ENCODE results near the gene SLC15A4. TPM values are rescaled to one million over a fixed set of nuclear protein-coding genes. Genes with fewer than 3 reads are reported as not detected.

The SLC15A4 gene
- total RNA-seq, 1 experiment from 2014 or later = 35.0 TPM

DNA sequence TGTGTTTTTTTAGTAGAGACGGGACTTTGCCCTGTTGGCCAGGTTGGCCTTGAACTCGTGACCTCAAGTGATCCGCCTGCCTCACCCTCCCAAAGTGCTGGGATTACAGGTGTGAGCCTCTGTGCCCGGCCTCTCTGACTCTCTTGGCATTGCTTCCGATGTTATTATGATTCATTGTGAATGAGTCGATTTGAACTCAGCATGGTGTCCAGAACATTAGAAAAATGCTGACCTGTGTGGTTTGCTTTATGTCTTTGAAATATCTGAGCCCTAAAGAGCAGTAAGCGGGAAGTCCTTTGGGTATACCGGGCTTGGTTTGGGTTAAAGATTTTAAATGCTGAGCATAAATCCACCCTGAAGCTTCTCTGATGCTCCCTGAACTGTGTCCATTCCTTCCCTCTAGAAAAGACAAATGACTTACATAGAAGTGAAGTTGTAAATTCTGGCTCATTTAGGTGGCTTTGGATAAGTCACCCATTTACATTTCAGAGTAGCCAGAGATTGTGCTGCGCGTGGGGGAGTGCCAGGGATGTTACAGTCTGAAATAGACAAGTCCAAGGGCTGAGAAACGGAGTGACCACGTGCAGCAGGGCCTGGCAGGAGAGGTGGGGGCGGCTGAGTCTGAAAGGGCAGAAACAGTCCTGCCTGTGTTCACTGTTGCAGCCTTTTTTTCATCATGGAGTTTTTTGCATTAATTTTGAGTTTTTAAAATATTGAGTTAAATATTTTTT lies 39.6 kb downstream of the SLC15A4 start:
- Histone ChIP-seq H3K36me3 (replicated peaks; ENCODE audit: control insufficient read depth, insufficient read depth, low read length) (no peaks in the 10 kb centered on the region), H3K4me3 (ENCODE audit: insufficient read depth, low read depth, low read length) (no peak overlapping the region), H3K27me3 (ENCODE audit: control insufficient read depth, insufficient read depth, low read length) (no peaks in the 10 kb centered on the region)
- DNase-seq = no peak

- no peak for DNase-seq
- no peak overlapping the region for H3K4me3 ChIP-seq (ENCODE audit: insufficient read depth, low read depth, low read length)
- no peaks in the 10 kb centered on the region for H3K36me3 ChIP-seq (replicated peaks; ENCODE audit: control insufficient read depth, insufficient read depth, low read length)
- no peaks in the 10 kb centered on the region for H3K27me3 ChIP-seq (ENCODE audit: control insufficient read depth, insufficient read depth, low read length)
These were observed 40.6 kb downstream of the SLC15A4 start for GRCh38 chr12:128783129-128783574.

DNA sequence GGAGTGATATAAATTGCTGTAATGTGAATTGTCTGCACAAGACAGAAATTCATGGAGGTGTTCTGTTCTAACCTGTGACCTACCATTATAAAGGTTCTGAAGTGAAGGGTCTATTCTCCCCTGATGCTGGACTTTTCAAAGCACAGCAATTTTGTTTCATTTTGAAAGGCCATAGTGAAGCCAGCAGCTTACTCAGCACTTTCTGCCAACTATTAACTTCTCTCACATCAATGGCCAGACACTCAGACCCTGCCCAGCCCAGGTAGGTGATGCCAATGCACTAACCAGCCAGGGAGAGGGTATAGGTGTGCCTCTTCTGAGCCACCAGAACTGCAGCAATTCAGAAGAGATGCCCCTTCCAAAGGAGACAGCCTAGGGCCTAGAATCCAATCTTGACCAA lies 43.9 kb downstream of the SLC15A4 start:
- Histone ChIP-seq H3K36me3 (replicated peaks; ENCODE audit: control insufficient read depth, insufficient read depth, low read length) (no peaks in the 10 kb centered on the region), H3K27me3 (ENCODE audit: control insufficient read depth, insufficient read depth, low read length) (no peaks in the 10 kb centered on the region), H3K4me3 (ENCODE audit: insufficient read depth, low read depth, low read length) (no peak overlapping the region)
- DNase-seq = no peak

DNA sequence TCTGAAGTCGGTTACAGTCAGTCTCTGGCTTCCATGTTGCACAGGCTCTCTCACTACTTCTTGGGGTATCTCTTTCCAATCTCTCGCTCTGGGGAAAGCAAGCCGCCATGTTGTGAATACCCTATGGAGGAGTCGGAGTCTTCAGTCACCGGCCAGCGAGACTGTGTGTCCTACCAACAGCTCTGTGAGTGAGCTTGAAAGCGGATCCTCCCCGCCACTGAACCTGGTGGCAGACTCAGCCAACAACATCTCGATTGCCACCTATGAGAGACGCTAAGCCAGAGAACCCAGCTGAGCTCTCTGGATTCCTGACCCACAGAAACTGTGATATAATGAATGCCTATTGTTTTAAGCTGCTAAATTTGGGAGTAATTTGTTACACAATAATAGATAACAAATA lies 51.5 kb downstream of the SLC15A4 start:
- H3K27me3 ChIP-seq (ENCODE audit: control insufficient read depth, insufficient read depth, low read length) = peaks cover 4% of the 10 kb centered on the region
- no peak overlapping the region for H3K4me3 ChIP-seq (ENCODE audit: insufficient read depth, low read depth, low read length)
- DNase-seq = no peak
- H3K36me3 ChIP-seq (replicated peaks; ENCODE audit: control insufficient read depth, insufficient read depth, low read length) = no peaks in the 10 kb centered on the region

DNA sequence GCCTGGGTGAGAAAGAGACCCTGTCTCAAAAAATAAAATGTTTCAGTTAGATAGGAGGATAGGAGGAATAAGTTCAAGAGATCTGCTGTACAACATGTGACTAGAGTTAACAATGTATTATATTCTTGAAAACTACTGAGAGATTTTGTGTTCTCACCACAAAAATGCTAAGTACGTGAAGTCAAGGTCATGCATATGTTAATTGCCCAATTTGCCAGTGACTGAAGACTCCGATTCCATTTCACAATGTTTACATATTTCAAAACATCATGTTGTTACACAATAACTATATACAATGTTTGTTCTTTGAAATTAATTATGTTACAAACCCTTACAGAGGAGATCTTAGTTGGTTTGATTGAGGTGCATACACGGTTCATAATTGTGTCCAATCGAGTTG lies 52.1 kb downstream of the SLC15A4 start:
- no peak overlapping the region for H3K4me3 ChIP-seq (ENCODE audit: insufficient read depth, low read depth, low read length)
- H3K36me3 ChIP-seq (replicated peaks; ENCODE audit: control insufficient read depth, insufficient read depth, low read length) = no peaks in the 10 kb centered on the region
- no peak for DNase-seq
- H3K27me3 ChIP-seq (ENCODE audit: control insufficient read depth, insufficient read depth, low read length) = peaks cover 6% of the 10 kb centered on the region

DNA sequence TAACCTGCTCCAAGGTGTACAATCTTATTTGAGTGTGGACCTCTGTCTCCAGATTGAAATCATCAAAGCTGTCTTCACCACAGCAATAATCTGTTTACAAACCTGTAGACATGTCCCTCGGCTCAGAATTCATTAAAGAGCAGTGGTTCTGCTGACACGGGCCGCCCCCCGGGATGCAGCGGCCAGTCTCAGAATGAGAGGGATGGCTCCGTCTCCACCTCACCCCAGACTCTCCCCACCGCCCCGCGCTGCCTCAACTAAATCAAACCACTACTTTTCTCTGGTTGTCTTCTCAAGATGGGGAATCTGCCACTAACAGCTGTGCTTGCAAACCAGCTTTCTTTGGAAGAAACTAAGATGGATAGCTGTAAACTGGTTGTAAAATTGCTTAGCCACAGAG lies 56.2 kb downstream of the SLC15A4 start:
- peaks cover 6% of the 10 kb centered on the region for H3K27me3 ChIP-seq (ENCODE audit: control insufficient read depth, insufficient read depth, low read length)
- H3K36me3 ChIP-seq (replicated peaks; ENCODE audit: control insufficient read depth, insufficient read depth, low read length) = no peaks in the 10 kb centered on the region
- peak overlapping the region; percentile 7; the same call in 1 of the 2 replicates for H3K4me3 ChIP-seq (ENCODE audit: insufficient read depth, low read depth, low read length)
- peak; percentile 58 for DNase-seq

- Histone ChIP-seq H3K36me3 (replicated peaks; ENCODE audit: control insufficient read depth, insufficient read depth, low read length) (no peaks in the 10 kb centered on the region), H3K27me3 (ENCODE audit: control insufficient read depth, insufficient read depth, low read length) (peaks cover 6% of the 10 kb centered on the region), H3K4me3 (ENCODE audit: insufficient read depth, low read depth, low read length) (no peak overlapping the region; the same call in 1 of the 2 replicates)
- DNase-seq = no peak
These were observed 56.8 kb downstream of the SLC15A4 start for GRCh38 chr12:128766738-128767501.

DNA sequence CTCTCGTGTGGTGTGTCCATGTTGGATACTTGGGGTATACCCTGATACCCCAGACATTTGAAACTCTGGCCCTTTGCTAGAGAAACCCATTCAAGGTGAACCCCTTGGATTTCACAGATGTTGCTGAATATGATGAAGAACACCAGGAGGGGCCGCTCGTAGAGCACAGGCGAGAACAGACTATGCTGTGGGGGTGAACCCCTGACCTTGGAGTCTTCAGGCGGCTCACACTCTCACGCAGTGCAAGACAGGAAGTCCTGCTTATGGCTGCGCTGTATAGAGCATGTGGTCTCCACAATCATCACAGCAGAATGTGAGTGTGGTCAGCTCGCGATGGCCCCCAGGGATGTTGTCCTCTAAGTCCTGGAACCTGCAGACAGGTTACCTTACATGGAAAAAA lies 60.4 kb downstream of the SLC15A4 start:
- Histone ChIP-seq H3K27me3 (ENCODE audit: control insufficient read depth, insufficient read depth, low read length) (peaks cover 6% of the 10 kb centered on the region), H3K4me3 (ENCODE audit: insufficient read depth, low read depth, low read length) (no peak overlapping the region), H3K36me3 (replicated peaks; ENCODE audit: control insufficient read depth, insufficient read depth, low read length) (no peaks in the 10 kb centered on the region)
- no peak for DNase-seq

DNA sequence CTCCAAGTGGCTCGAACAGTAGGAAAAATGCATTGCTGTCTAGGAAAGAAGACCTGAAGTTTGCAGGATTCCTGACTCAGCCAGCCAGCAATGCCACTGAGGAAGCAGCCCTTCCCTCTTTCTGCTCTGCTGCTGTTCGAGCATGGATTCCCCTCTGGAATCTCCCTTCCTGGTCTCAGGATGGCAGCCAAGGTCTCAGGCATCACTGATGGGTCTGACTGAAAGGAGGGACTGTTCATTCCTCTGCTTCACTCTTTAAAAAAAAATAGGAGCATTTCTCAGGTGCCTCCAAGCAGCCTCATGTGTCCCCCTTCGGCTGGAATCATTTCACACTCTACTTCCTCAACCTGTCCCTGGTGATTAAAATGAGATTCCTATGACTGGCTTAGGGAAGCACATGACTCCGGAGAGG lies 62.4 kb downstream of the SLC15A4 start:
- H3K36me3 ChIP-seq (replicated peaks; ENCODE audit: control insufficient read depth, insufficient read depth, low read length) = no peaks in the 10 kb centered on the region
- DNase-seq = no peak
- no peaks in the 10 kb centered on the region; the same call in 1 of the 2 replicates for H3K27me3 ChIP-seq (ENCODE audit: control insufficient read depth, insufficient read depth, low read length)
- no peak overlapping the region for H3K4me3 ChIP-seq (ENCODE audit: insufficient read depth, low read depth, low read length)

DNA sequence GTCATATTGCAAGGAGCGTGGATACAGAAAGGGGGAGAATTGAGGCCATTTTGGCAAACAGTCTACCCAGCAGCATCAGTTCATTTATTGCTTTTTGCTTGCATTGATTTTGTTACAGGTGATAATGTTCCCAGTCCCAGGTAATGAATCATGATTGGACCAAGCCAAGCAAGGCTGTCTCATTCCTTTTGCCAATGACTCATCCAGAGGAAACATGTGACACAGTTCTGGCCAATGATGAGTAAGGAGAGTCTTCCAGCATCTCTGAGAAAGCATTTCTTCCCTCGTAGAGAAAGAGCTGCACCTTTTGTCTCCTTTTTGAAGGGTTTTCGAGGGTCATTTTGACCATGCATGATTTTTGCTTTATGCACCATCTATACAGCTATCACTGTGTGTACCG lies 68.2 kb downstream of the SLC15A4 start:
- Histone ChIP-seq H3K4me3 (ENCODE audit: insufficient read depth, low read depth, low read length) (no peak overlapping the region), H3K36me3 (replicated peaks; ENCODE audit: control insufficient read depth, insufficient read depth, low read length) (no peaks in the 10 kb centered on the region), H3K27me3 (ENCODE audit: control insufficient read depth, insufficient read depth, low read length) (no peaks in the 10 kb centered on the region)
- no peak for DNase-seq

GRCh38 chr12:128754275-128754674 lies 69.5 kb downstream of the SLC15A4 start:
- no peaks in the 10 kb centered on the region for H3K36me3 ChIP-seq (replicated peaks; ENCODE audit: control insufficient read depth, insufficient read depth, low read length)
- DNase-seq = no peak
- no peak overlapping the region for H3K4me3 ChIP-seq (ENCODE audit: insufficient read depth, low read depth, low read length)
- H3K27me3 ChIP-seq (ENCODE audit: control insufficient read depth, insufficient read depth, low read length) = no peaks in the 10 kb centered on the region

GRCh38 chr12:128753438-128753837 lies 70.3 kb downstream of the SLC15A4 start:
- DNase-seq = peak; percentile 49
- H3K36me3 ChIP-seq (replicated peaks; ENCODE audit: control insufficient read depth, insufficient read depth, low read length) = no peaks in the 10 kb centered on the region
- H3K4me3 ChIP-seq (ENCODE audit: insufficient read depth, low read depth, low read length) = no peak overlapping the region

DNA sequence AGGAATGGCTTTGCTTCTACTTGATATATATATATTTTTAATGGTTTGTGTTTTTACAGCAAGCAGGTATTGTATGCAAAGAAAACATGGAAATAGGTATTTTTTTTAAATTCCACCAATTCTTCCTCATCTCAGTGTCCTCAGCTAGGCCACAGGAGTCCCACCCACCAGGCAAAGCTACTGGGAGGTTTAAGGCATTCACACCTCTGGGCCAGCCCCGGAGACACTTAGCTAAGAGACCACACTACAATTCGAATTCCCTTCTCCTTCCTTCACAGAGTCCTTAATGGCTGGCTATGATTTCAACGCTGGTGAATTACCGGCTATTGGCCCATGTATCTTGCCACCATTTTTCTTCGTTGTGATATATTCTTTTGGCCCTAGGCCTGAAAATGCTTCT lies 71.4 kb downstream of the SLC15A4 start:
- Histone ChIP-seq H3K36me3 (replicated peaks; ENCODE audit: control insufficient read depth, insufficient read depth, low read length) (no peaks in the 10 kb centered on the region), H3K4me3 (ENCODE audit: insufficient read depth, low read depth, low read length) (no peak overlapping the region), H3K27me3 (ENCODE audit: control insufficient read depth, insufficient read depth, low read length) (no peaks in the 10 kb centered on the region)
- no peak for DNase-seq

More at GRCh38 chr12:128753438-128753837, 70.3 kb downstream of the SLC15A4 start:
- no peaks in the 10 kb centered on the region for H3K27me3 ChIP-seq (ENCODE audit: control insufficient read depth, insufficient read depth, low read length)

- Histone ChIP-seq H3K4me3 (ENCODE audit: insufficient read depth, low read depth, low read length) (no peak overlapping the region), H3K27me3 (ENCODE audit: control insufficient read depth, insufficient read depth, low read length) (no peaks in the 10 kb centered on the region; the same call in 1 of the 2 replicates), H3K36me3 (replicated peaks; ENCODE audit: control insufficient read depth, insufficient read depth, low read length) (no peaks in the 10 kb centered on the region)
- DNase-seq = no peak
These were observed 76.3 kb downstream of the SLC15A4 start for GRCh38 chr12:128747441-128747840.
